Bladder microvascular endothelial cell (primary cell): ENCODE measurements around the gene PKLR. TPM values are rescaled to one million over a fixed set of nuclear protein-coding genes. Genes with fewer than 3 reads are reported as not detected.

Experiments
- total RNA-seq: library from RNA; depleted of rRNA; stranded (reverse); fragments of >200 nt; gene quantifications from 2 replicates; pipeline ENCODE4 v1.2.3, GENCODE V29; 2014

PKLR gene
- 0.06 TPM in 1 of 2 replicates, not detected in the other for total RNA-seq

DNA sequence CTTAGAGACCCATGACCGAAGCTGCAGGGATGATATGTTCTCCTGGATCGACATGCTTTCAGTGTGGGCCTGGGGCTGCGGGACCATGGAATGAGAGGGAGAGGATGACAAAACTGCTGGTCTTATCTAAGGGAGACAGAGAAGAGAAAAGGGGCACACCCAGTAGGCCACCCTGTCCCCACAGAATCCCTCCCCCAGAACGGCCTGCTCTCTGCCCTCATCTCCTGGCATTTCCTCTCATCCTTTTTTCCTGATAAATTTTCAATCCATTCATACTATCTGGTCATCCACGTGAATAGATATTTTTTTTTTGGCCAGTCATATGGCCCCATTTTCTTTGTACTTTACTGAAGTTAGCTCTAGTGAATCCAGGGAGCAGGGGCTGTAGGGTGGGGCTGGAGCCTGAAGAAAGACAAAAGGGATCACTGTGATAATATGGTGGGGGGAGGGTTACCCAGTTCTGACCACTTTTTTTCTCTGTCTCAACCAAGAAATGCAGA lies at the start of gene PKLR:
TSS of gene PKLR (minus strand) at position 97 of the 500 bp plus-strand sequence. CDS start at position 54, 43 bp downstream.

DNA sequence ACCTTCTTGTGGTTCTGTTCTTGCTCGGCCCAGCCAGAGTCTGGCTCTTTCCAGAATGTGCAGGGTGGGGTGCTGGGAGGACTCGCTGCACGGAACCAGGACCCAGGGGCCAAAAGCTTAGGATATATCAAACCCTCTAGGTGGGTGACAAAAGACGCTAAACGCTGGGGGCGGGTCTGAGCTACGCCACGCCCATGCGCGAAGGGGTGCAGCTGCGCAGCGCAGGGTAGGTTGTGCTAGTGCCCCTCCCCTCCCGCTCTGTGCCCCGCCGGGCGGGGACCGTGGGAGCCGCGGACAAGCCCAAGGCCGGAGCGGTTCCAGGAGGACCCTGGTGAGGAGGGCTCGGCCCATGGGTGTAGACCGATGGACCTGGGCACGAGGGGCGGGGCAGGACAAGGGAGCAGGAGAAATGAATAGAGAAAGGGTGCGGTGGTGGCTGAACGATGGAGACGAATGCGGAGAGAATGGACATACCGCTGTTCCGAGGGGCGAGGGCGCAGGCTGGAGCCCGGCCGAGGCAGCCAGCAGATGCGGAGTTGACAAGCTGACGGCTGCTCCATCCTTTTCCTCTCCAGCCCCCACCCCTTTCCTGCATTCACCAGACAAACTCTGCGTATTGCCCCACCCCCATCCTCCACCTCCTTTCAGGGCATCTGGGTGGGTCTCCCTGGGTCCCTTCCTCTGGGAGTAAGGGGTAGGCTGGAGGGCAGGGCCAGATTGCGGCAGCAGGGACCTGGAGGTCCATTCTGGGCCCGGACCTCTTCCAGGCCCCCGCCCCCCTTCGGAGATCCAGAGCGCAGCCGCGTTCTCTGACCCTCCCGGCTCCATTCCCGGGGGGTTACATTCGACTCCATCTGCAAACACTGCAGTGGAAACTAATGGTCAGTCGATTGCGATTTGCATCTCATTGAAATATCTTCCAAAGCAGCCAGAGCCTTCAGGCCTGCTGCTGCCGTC lies 19.7 kb upstream of the PKLR start, which contains the start of gene RUSC1:
TSS of gene RUSC1 (plus strand) at position 234 of the 957 bp plus-strand sequence. CDS start 880 bp downstream, outside the sequence.

DNA sequence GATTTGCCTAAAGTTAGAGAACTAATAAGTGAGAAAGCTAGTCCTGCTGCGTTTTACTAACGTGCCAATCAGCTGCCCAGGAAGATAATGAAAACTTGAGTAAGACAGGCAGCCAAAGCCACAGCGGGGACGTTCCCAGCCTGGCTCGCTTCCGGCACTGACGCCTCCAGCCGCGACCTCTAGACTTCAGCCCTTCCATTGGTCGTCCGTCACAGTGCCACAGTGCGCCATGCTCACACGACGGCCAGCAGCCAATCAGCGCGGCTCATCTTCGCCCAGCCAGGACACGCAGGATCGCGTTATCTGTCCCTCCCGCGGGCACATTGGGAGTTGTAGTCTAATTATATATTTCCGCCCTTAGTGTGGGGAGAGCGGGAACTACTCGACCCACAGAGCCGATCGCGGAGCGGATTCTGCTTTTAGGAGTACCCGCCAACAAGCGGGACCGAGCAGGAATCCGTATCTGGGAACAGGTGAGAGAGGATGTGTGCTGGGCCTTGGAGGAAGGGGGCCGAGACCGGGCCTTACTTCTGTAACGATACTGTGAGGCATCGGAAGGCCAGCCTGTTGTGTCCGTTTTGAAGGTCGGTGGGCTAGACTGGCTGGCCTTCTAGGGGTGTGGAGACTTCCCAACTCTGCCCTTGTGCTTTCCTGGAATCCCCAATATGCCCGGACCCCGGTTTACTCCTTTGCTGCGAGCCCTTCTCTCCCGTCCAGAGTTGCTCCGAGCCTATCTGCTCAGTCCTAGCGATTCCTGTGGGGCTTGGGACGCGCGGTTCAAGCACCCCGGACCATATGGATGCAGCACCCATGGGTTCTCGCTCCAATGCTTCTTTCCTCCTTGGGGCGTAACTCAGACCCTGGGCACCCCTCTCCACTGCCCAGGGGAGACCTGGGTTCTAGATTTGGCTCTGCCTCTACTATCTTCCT lies 7.5 kb upstream of the PKLR start, which contains the start of gene FDPS:
TSS of gene FDPS (plus strand) at position 374 of the 930 bp plus-strand sequence. CDS start 924 bp downstream, outside the sequence.

GRCh38 chr1:155277070-155277901 lies 24.0 kb downstream of the PKLR start, which contains the start of gene HCN3:
TSS of gene HCN3 (plus strand) at chr1:155277463. CDS start at chr1:155277591, 128 bp downstream.

GRCh38 chr1:155273343-155274245 lies 27.6 kb downstream of the PKLR start, which contains the start of gene CLK2:
TSS of gene CLK2 (minus strand) at chr1:155273504. CDS start at chr1:155270977, 2,527 bp downstream.

GRCh38 chr1:155261852-155262673 lies 39.2 kb downstream of the PKLR start, which contains the start of gene SCAMP3:
TSS of gene SCAMP3 (minus strand) at chr1:155262360. CDS start at chr1:155262151, 209 bp downstream.

GRCh38 chr1:155255243-155256007 lies 45.8 kb downstream of the PKLR start, which contains the start of gene ENTREP3:
TSS of gene ENTREP3 (minus strand) at chr1:155255483. CDS start at chr1:155254877, 606 bp downstream.

Other genes with a start within 250 kb of the PKLR start
- gene EFNA4, start 237.7 kb downstream of the PKLR start, total RNA-seq: 4.2 and 13.6 TPM in 2 replicates
- gene EFNA3, start 222.6 kb downstream of the PKLR start, total RNA-seq: 1.3 and 1.8 TPM in 2 replicates
- 99.7 and 161 TPM in 2 replicates for gene EFNA1, start 173.6 kb downstream of the PKLR start, total RNA-seq
- 22.8 and 26.1 TPM in 2 replicates for gene SLC50A1, start 165.6 kb downstream of the PKLR start, total RNA-seq
- 20.9 and 56.7 TPM in 2 replicates for gene DPM3, start 160.9 kb downstream of the PKLR start, total RNA-seq
- gene KRTCAP2, start 128.1 kb downstream of the PKLR start, total RNA-seq: 96.2 and 98.4 TPM in 2 replicates
- gene TRIM46, start 127.6 kb downstream of the PKLR start, total RNA-seq: 1.6 and 4.5 TPM in 2 replicates
- 9.4 and 18.5 TPM in 2 replicates for gene THBS3, start 93.5 kb downstream of the PKLR start, total RNA-seq
- 30.3 and 31.6 TPM in 2 replicates for gene MTX1, start 92.7 kb downstream of the PKLR start, total RNA-seq
- 3.4 and 7.2 TPM in 2 replicates for gene ENTREP3, start 46.0 kb downstream of the PKLR start, total RNA-seq
- gene SCAMP3, start 39.1 kb downstream of the PKLR start, total RNA-seq: 27.2 and 45.4 TPM in 2 replicates
- gene CLK2, start 27.9 kb downstream of the PKLR start, total RNA-seq: 15.5 and 45.7 TPM in 2 replicates
- gene HCN3, start 24.0 kb downstream of the PKLR start, total RNA-seq: 0.32 and 1.0 TPM in 2 replicates
- 337 and 454 TPM in 2 replicates for gene FDPS, start 7.4 kb upstream of the PKLR start, total RNA-seq
- 11.3 and 12.4 TPM in 2 replicates for gene RUSC1, start 19.5 kb upstream of the PKLR start, total RNA-seq